Measurements from ENCODE around the gene IFITM5.
"Not testable (repeated sequence)": the region's sequence is repeated elsewhere in the genome, so short reads cannot be mapped to it uniquely, and the experiment has no call there.

IFITM5 gene

DNA sequence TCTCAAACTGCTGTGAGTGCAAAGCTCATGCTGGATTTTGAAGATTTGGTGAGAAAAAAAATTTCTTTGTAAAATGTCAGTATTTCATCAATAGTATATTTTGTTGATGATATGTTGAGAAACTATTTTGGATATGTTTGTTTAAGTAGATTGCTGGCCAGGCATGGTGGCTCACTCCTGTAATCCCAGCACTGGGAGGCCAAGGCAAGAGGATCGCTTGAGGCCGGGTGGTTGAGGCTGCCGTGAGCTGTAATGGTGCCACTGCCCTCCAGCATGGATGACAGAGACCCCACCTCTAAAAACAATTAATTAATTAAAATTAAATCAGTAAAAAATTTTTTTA lies 28.2 kb upstream of the IFITM5 start:
- DNase-seq, result no peak

DNA sequence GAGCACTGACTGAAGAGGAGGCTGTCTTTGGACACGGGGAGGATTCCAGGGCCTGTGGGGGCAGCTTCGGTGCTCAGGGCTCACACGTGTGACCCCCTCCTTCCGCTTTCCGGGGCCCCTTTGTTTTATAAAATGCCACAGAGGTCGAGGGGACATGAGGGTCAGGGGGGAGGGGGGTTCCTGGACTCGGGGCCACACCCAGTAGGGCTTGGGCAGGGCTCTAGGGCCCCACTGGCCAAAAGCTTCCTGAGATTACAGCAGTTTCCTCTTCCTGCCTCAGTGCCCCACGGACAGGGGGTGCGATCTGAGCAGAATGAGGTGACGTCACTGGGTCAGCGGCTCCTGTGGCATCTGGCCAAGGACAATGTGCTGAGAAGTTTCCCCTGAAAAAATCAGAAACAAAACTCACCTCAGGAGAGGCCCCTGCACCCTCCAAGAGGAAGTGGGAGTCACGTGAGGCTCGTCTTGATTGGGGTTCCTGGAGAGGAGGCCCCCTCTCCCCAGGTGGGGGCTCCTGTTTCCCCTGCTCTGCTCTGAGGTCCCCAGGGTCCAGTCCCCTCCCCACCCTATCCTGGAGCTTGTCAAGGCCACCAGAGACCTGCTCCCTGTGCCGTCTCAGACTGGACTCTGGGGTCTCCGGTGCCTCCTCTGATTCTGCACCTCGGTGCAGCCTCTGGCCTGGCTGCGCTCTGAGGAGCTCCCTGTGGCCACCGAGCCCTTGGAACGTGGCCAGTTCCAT lies 27.7 kb upstream of the IFITM5 start:
- no peak for DNase-seq

DNA sequence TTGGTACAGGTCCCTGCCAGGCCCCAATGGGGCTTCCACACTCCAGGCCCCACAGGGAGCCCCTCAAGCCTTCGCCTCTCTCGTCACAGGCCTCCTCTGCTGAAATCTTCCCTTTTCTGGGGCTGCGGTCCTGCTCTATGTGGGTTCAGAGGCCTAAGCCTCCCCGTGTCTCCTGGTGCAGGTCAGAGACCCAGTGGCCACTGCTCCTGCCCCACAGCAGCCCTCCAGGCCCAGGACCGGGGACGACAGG lies 27.2 kb upstream of the IFITM5 start:
- no peak for DNase-seq

DNA sequence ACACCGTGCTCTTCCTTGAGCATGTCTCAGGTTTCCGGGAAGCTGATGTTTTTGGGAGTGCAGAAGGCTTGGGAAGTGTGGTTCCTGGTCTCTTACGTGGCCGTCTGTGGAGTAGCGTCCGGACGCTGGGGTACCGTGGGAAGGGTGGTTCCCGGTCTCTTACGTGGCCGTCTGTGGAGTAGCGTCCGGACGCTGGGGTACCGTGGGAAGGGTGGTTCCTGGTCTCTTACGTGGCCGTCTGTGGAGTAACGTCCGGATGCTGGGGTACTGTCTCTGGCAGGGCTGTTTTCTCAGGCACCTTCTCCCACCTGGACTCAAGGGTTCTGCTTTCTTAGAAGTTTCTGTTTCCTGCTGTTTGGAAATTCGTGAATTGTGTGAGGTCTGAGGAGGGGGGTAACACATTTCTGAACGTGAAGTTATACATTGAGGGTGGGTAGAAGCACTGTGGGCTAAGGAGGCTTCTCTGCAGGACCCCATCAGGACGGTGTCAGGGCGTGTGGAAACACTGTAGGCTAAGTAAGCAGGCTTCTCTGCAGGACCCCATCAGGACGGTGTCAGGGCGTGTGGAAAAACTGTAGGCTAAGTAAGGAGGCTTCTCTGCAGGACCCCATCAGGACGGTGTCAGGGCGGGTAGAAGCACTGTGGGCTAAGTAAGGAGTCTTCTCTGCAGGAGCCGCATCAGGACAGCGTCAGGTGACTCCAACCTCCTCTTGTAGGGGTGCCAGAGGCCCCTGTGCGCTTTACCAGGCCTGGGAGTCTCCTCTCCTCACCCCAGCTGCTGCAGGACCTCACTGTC lies 26.7 kb upstream of the IFITM5 start:
- no peak for DNase-seq

DNA sequence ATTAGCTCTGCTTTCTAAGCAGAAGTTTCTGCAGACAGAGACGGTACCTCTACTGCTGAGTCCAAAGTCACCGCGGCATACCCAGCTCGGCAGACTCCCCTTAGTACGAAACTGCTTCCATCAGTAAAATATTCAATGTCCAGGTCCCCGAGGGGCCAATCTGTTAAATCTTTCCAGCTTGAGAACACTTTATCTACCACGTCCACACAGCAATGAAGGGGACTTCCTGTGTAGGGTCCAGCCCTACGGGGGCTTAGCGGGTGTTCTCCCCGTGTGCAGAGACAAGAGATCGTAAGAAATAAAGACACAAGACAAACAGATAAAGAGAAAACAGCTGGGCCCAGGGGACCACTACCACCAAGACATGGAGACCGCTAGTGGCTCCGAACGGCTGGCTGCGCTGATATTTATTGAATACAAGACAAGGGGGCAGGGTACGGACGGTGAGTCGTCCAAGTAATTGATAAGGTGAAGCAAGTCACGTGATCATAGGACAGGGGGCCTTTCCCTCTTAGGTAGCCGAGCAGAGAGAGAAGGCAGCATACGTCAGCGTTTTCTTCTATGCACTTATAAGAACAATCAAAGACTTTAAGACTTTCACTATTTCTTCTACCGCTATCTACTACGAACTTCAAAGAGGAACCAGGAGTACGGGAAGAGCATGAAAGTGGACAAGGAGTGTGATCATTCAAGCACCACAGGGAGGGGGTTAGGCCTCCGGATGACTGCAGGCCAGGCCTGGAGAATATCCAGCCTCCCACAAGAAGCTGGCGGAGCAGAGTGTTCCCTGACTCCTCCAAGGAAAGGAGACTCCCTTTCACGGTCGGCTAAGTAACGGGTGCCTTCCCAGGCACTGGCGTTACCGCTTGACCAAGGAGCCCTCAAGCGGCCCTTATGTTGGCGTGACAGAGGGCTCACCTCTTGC lies 25.5 kb upstream of the IFITM5 start:
- DNase-seq, result not testable (repeated sequence)

DNA sequence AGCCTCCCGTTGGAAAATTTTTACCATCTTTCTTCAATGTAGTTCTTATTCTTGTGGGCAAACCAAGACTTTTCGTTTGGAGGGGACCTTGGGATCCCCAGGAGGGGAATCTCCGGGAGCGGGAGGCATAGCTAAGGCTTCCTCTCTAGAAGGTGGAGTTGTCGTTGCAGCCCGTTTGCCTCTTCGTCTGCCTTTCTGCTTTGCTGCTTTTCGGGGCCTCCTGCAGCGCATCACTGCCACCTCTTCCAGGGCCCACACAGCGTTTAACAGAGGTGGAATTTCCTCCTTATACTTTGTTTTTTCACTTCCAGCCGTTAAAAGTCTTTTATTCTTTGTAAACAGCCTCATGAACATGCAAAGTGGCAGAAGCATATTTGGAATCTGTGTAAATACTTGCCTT lies 24.8 kb upstream of the IFITM5 start:
- no peak for DNase-seq

DNA sequence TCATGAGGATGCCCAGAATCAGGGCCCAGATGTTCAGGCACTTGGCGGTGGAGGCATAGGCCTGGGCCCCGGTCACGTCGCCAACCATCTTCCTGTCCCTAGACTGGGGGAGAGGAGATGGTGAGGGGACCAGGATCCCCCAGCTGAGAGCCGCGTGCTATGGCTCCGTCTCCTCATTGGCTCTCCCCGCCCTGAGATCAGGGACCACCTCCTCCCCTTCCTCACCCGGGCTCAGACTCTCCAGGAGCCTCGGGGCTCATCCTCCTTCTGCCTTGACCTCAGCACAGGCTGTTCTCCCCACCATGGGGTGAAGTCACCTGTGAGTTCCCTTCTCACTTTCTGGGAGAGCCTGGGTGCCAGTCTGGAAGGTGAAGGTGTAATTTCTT lies 20.6 kb upstream of the IFITM5 start:
- not testable (repeated sequence) for DNase-seq

DNA sequence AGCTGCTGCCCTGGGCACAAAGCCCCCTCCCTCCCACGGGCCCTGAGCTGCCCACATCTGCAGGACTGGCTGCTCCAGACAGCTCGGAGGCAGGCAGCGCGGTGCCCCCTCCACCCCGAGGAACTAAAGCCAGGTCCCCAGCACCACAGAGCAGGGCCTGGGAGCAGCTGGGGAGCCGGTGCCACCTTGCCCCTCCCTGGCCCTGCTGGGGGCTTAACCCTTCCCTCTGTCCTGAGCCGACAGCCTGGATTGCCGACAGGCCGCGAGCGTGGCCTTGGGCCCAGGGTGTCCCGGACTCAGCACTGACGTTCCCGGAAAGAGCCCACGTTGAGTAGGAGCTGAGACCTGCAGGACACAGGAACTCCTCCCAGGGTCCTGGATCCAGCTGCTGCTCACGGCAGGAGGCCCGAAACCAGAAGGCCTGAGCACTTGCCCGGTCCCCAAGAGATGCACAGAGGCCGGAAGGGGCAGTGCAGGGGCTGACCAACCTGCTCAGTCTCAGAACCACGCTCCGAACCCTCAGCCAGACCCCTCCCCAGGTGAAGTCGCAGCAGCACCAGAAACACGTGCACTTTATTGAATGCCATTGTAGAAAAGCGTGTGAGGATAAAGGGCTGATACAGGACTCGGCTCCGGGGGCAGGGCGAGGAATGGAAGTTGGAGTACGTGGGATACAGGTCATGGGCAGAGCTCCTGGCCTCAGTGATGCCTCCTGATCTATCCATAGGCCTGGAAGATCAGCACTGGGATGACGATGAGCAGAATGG lies 20.0 kb upstream of the IFITM5 start:
- DNase-seq, result not testable (repeated sequence)

DNA sequence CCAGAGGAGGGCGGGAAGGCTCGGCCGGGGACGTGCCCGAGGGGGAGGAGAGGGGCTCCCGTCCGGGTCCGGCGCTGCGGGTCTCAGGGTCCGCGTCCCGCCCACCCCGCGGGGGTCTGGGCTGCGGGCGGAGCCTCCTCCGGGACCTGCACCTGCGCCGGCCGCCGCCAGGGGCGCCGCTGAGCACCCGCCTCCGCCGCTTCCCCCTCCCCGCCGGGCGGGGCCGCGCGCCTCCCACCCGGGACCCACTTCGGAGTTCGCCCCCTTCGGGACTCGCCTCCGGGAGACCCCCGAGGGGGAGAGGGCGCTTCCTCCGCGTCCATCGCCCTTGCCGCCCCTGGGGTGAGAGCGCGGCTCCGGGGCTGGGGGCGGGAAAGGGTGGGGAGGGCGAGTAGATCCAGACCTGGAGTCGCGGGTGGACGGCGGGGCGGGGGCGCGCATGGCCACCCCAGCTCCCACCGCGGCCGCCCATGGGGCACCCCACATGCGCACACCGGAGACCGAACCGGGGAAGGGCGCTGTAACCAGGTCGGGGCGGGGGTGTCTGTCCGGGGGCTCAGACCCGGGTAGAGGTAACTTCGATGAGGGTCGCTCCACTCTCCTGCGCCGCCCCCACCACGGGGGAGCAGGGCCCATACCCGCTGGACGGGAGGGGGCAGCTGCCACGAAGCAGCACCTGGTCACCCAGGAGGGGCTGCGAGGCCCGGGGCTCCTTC lies 19.2 kb upstream of the IFITM5 start:
- DNase-seq, result not testable (repeated sequence)

DNA sequence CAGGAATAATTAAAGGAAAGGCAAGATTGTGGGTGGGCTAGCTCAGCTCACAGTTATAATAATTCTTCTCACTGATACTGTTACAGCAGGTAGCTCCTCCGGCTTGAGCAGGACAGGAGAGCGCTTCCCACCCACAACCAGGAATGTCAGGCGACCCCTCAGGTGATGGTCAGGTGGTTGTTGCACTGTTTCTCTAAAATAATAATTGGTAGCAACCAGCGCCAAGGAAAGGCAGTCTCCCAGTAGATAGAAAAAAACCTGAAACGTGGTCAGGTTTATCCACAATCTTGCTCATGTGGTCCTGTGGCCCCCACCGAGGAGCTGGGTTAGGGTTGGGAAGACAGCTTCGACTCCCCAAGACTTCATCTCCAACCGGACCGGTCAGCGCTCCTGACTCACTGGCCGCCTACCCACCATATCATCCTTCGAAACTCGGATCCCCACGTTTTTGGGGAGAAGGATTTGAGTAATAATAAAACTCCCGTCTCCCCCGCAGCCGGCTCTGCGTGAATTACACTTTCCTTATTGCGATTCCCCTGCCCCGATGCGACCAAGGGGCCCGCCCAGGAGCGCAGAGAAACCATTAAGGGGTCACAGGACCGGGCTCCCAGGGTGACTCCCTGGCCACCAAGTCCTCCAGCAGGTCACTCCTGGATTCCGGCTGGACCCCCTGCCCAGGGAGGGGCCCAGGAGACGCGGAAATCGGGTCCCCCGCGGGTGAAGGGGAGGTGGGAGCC lies 18.5 kb upstream of the IFITM5 start:
- DNase-seq, result not testable (repeated sequence)

DNA sequence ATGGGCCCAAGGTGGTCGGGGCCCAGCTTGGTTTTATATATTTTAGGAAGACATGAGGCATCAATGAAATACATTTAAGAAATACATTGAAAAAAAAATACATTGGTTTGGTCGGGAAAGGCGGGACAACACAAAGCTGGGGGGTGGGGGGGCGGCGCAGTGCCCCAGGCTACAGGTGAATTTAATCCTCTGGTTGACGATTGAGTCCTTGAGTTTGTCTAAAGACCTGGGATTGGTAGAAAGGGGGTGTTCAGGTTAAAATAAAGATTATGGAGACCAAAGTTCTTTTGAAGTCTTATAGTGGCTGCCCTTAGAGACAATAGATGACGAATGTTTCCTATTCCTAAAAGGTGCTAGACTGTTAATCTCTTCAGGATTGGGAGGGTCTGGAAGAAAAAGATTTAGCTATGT lies 17.6 kb upstream of the IFITM5 start:
- no peak for DNase-seq

DNA sequence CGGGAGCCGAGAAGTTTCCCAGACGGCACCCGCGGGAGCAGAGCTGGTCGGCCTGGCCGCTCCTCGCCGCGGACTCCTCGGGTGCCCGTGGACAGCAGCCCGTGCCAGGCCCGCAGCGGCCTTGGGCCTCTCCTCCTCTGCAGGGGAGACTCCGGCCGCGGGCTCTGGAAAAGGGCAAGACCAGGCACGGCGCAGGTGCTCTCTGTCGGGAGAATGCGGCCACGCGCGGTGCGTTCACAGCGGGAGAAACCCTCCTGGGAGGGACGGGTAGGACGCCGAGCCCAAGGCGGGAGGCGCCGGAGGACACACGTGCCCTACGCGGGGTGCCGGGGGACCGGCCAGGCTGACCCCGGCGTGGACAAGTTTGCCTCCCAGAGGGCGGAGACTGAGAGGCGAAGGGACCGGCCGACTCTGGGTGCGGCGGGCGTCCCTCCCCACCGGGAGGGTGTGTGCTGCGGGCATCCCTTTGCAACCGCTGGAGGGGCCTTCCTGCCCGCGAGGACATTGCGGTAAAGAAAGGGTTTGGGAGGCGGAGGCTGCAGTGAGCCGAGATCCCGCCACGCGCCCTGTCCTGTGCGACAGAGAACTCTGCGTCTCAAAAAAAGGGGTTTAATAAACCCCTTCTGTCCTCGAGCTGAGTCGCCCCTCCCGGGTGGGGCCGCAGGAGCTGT lies 16.8 kb upstream of the IFITM5 start:
- DNase-seq, result no peak

DNA sequence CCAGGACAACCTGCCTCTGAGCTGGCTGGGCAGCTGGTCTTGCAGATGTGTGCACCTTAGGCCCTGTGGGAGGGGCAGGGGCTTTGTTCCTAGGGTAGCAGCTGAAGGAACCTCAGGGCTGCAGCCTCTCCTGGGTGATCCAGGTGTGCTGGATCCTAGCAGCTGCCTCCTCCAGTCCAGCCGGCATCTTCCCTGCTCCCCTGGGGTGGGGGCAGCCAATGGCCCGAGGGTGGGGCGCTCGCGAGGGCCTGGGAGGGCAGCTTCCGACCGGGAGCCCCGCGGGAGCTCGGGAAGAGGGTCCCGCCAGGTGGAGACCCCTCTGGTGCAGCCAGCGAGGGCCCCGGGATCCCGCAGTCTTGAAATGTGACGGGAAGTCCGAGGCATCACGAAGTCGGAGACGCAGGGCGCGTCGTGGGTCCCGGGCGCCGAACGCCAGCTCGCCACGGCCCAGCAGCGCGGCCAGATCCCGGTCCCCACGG lies 16.2 kb upstream of the IFITM5 start:
- no peak for DNase-seq

DNA sequence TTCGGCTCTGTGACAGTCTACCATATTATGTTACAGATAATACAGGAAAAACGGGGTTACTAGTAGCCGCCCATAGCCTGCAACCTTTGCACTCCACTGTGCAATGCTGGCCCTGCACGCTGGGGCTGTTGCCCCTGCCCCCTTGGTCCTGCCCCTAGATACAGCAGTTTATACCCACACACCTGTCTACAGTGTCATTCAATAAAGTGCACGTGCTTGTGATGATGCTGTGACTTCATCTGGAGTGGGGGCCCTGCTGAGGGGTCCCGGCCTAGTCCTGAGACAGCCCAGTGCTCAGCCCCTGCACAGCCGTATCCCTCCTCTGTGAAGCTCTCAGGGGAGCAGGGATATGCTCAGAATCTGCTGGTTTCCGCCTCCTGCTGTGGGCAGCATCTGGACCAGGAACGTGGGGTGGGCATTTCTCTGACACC lies 15.7 kb upstream of the IFITM5 start:
- no peak for DNase-seq

DNA sequence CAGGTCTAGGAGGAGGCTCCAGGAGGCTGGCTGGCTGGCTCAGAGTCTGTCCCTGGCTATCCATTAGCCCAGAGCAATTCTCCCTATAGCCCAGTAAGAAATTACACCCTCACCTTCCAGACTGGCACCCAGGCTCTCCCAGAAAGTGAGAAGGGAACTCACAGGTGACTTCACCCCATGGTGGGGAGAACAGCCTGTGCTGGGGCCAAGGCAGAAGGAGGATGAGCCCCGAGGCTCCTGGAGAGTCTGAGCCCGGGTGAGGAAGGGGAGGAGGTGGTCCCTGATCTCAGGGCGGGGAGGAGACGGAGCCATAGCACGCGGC lies 15.2 kb upstream of the IFITM5 start:
- DNase-seq, result not testable (repeated sequence)

DNA sequence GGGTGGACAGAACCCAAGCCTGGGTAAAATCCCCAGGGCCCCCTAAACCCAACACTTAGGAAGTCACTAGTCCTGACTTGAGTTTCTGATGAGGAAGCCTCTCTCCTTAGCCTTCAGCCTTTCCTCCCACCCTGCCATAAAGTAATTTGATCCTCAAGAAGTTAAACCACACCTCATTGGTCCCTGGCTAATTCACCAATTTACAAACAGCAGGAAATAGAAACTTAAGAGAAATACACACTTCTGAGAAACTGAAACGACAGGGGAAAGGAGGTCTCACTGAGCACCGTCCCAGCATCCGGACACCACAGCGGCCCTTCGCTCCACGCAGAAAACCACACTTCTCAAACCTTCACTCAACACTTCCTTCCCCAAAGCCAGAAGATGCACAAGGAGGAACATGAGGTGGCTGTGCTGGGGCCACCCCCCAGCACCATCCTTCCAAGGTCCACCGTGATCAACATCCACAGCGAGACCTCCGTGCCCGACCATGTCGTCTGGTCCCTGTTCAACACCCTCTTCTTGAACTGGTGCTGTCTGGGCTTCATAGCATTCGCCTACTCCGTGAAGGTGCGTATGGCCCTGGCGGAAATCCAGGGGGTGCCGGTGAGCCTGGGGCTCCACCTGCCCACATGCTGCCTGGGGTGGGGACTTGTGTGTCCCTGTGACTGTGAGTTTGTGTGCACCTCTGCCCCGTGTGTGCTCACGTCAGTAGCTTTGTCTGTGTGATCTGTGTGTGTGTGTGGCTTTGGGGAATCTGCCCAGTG lies 14.6 kb upstream of the IFITM5 start, which contains the start of gene IFITM1:
Gene IFITM1, plus strand, starts transcription at position 254 of the 767 bp plus-strand sequence. Its CDS starts 131 bp downstream, at position 385.
- no peak for DNase-seq

DNA sequence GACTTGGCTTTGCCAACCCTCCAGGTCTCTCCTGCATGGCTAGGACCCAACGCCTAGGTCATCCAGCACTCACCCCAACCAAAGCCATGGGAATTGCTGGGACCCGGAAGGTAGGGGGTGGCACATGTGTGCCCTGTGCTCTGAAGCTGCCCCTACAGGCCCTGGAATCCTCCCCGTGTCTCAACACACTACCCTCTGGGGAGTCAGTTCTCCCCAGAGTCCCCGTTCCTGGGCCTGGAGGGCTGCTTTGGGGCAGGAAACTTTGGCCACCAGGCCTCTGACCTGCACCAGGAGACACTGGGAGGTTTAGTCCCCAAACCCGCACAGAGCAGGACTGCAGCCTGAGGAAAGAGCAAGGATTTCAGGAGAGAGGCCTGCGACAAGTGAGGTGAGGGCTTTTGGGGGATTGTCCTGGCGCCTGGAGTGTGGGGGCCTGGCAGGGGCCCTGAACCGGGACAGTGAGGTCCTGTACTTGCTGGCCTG lies 14.0 kb upstream of the IFITM5 start:
- DNase-seq, result no peak

DNA sequence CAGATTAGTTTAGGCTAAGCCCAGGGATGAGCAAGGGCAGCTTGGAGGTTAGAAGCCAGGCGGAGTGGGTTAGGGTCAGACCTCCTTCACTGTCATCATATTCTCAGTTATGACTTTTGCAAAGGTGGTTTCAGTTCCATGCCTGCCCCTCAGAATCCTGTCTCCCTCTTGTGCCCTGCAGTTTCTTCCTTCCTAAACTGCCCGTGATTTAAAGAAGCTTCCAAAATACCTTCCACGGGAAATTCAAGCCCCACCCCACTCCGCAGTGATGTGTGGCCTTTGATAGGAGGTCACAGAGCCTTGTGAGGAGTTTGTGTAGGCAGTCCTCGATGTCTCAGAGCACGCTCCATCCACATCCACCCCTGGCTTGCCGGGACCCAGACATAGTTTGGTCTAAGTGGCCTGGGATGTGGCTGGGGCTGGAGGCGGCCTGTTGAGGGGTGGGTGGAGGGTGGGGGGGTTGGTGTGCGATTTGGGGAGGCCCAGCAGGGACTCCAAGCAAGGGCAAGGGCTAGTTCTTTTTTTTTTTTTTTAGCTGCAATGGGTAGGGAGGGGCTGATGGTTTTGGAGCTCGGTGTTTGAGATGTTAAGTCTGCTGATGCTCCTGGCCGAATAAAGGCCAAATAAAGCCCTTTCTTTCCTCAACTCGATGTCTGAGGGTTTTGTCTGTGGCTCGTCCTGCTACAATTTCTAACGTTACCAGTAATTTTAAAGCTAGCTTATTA lies 12.9 kb upstream of the IFITM5 start:
- DNase-seq, result no peak

Measured in NCI-H524 treated with DMSO at 0.1 percent for 48 hours (cell line).